ENCODE data around the gene TCF19.
"Not testable (repeated sequence)": the region's sequence is repeated elsewhere in the genome, so short reads cannot be mapped to it uniquely, and the experiment has no call there.

The TCF19 gene

GRCh38 chr6:31186052-31186734, 27.8 kb downstream of the TCF19 start:
- DNase-seq, result no peak

GRCh38 chr6:31187780-31188194, 29.4 kb downstream of the TCF19 start:
- no peak for DNase-seq

- not testable (repeated sequence) for DNase-seq
These were observed 30.8 kb downstream of the TCF19 start for GRCh38 chr6:31189223-31189622.

GRCh38 chr6:31190488-31190887, 32.1 kb downstream of the TCF19 start:
- DNase-seq, result no peak

GRCh38 chr6:31192431-31193105, 34.2 kb downstream of the TCF19 start:
- peak; percentile 84 for DNase-seq

- DNase-seq, result no peak
These were observed 34.8 kb downstream of the TCF19 start for GRCh38 chr6:31193206-31193605.

- no peak for DNase-seq
These were observed 35.9 kb downstream of the TCF19 start for GRCh38 chr6:31194061-31194834.

- DNase-seq, result not testable (repeated sequence)
These were observed 37.1 kb downstream of the TCF19 start for GRCh38 chr6:31195308-31195979.

GRCh38 chr6:31196251-31197022, 38.0 kb downstream of the TCF19 start:
- not testable (repeated sequence) for DNase-seq

GRCh38 chr6:31197559-31198305, 39.3 kb downstream of the TCF19 start:
- peak; percentile 91 for DNase-seq

- DNase-seq, result not testable (repeated sequence)
These were observed 40.7 kb downstream of the TCF19 start for GRCh38 chr6:31199105-31199452.

- no peak for DNase-seq
These were observed 44.1 kb downstream of the TCF19 start for GRCh38 chr6:31202259-31203166.

GRCh38 chr6:31203345-31203979, 45.1 kb downstream of the TCF19 start:
- no peak for DNase-seq

- DNase-seq, result no peak
These were observed 46.4 kb downstream of the TCF19 start for GRCh38 chr6:31204751-31205145.

GRCh38 chr6:31205638-31206037, 47.2 kb downstream of the TCF19 start:
- DNase-seq, result no peak

GRCh38 chr6:31208506-31208905, 50.1 kb downstream of the TCF19 start:
- no peak for DNase-seq

- no peak for DNase-seq
These were observed 50.7 kb downstream of the TCF19 start for GRCh38 chr6:31209137-31209536.

- DNase-seq, result no peak
These were observed 51.7 kb downstream of the TCF19 start for GRCh38 chr6:31210123-31210522.

GRCh38 chr6:31210741-31211532, 52.5 kb downstream of the TCF19 start:
- no peak for DNase-seq
